ENCODE results near the gene CHMP4A.
A peak's percentile ranks its signal among the peaks of the same experiment; 100 is the strongest.

CHMP4A gene, protein sequence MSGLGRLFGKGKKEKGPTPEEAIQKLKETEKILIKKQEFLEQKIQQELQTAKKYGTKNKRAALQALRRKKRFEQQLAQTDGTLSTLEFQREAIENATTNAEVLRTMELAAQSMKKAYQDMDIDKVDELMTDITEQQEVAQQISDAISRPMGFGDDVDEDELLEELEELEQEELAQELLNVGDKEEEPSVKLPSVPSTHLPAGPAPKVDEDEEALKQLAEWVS

DNA sequence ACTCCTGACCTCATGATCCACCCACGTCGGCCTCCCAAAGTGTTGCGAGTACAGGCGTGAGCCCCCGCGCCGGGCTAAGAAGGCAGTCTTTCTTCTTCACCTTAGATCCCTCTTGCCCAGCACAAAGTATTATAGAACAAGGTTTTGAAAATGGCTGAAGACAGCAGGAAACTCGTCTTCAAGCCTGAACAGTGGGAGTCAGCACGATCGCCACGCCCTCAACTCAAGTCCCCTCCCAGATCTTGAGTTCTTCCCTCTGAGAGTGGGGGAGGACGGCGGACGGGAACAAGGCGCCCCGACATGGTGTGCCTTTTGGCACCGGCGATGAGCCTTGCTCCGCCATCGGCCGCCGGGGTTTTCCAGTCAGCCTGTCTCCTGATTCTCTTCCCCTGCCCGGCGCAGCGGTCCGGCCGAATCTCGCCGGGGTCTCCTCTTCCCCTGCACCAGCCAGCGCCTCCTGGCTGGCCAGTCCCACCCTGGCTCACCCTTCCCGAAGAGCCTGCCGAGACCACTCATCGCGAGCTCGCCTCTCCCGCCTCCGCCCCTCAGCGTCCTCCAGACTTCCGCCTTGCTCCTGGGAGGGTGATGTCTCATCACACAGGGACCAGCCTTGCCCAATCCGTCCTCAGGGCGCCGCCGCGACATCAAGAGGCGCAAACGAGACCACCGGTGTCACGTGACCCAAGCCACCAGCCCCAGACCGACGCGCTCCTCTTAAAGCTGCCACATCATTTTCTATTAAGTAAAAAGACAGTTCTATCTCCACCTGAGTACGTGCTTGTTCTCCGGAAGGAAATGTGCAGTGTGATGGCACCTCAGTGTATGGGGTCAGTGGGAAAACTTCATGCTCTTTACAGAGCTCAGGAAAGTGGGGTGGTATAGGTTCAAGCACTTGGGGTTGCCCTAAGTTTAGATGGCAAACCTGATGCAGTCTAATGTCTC lies at the start of gene CHMP4A:
TSS of gene CHMP4A (minus strand) at position 565 of the 942 bp plus-strand sequence. CDS start at position 516, 49 bp downstream.
- DNase-seq, result peak; percentile 97

GRCh38 chr14:24261969-24262327 lies 48.7 kb upstream of the CHMP4A start:
- no peak for DNase-seq

DNA sequence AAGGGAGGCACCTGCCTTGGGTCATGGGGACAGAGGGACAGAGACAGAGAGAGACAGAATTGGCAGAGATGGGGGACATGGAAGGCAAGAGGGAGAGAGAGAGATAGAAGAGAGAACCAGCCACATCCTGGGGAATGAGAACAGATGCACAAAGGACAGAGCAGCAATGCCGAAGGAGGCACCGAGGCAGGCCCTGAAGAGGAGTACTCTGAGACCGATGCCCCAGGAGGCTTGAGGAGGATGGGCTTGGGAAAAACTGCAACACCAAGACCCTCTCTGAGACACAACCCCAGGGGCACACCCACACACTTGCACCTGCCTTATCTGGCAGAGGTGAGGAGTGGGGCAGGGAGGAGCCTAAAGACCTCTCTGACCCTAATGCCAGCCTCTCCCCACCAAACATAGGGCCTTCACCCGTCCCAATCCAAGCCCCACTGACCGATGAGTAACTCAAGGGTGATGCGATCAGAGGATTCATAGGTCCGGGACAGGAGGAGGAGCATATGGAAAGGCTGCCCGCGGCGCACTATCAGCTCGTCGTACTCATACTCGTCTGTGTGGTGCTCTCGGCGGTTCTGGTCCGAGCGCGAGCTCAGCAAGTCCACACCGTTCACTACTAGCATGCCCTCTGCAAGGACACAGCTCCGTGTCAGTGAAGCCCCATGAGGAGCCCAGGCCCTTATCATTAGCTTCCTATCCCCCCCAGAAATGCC lies 48.1 kb upstream of the CHMP4A start:
- DNase-seq, result no peak

DNA sequence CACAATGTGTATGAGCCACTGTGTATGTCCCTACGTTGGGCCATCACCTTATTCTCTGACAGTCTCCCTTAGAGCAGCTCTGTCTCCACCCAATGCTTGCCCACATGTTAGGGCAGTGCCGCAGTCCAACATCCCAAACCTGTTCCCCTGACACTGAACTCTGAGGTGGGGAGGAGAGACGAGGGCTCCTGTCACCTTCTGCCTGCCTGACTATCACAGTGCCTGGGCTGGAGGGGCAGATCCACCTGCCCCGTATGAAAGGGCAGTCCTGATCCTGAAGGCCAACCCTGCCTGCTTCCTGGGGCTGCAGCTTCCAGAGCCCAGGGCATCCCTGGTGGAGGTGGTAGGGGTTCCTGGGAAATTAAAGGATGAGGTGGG lies 47.5 kb upstream of the CHMP4A start:
- no peak for DNase-seq

GRCh38 chr14:24260026-24260779 lies 46.9 kb upstream of the CHMP4A start:
- DNase-seq, result no peak

DNA sequence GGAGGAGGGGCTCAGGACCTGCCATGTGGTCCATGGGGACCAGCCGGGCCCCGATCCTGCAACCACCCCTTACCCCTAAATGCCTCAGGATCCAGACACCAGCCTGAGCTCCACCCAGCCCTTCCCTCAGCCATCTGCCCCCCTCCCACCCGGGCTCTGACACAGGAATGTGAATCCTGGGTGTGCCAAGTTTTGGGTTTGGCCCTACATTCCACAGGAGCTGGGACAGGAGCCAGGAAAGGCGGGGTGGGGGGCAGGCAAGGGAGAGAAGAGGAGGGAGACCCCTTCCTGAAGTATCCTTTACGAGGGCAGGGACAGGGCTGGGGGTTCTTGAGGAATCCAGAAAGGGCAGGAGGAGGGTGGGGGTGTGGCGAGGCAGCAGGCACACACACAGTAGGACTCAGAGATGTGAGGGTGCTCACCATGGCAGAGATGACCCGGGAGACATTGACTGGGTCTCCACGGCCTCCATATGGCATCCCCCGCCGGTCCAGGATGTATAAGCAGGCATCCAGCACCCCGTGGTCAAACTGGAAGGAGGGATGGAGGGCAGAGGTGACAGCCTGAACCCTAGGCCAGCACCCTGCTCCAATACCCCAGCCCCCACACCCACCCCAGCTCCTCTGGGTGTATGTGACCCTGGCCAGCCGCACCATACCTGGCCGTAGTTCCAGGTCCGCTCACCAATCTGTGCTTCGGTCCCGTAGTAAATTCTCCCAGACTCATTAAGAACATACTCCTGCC lies 46.2 kb upstream of the CHMP4A start:
- no peak for DNase-seq

- DNase-seq, result no peak
Observed at GRCh38 chr14:24258548-24259265, 45.4 kb upstream of the CHMP4A start.

GRCh38 chr14:24258119-24258518 lies 44.8 kb upstream of the CHMP4A start:
- no peak for DNase-seq

DNA sequence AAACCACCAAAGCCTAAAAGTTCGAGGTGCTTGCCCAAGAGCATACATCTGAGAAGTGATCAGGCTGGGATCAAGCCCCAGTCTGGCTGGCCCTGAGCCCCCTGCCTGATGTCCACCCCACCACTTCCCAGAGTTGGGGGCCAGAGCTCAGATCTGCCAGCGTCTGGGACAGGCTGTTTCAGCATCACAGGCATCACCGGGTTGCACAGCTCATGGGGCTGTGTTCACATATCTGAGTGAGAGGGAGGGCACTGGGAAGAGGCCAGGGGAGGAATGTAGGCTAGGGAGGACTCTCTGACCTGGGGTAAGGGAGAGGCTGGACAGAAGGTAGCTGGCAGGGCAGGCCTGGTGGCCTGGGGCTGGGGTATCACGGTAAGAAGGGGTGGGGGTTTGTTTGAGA lies 43.7 kb upstream of the CHMP4A start:
- DNase-seq, result no peak

- DNase-seq, result no peak
Observed at GRCh38 chr14:24255931-24256711, 42.8 kb upstream of the CHMP4A start.

- DNase-seq, result no peak
Observed at GRCh38 chr14:24255438-24255837, 42.1 kb upstream of the CHMP4A start.

DNA sequence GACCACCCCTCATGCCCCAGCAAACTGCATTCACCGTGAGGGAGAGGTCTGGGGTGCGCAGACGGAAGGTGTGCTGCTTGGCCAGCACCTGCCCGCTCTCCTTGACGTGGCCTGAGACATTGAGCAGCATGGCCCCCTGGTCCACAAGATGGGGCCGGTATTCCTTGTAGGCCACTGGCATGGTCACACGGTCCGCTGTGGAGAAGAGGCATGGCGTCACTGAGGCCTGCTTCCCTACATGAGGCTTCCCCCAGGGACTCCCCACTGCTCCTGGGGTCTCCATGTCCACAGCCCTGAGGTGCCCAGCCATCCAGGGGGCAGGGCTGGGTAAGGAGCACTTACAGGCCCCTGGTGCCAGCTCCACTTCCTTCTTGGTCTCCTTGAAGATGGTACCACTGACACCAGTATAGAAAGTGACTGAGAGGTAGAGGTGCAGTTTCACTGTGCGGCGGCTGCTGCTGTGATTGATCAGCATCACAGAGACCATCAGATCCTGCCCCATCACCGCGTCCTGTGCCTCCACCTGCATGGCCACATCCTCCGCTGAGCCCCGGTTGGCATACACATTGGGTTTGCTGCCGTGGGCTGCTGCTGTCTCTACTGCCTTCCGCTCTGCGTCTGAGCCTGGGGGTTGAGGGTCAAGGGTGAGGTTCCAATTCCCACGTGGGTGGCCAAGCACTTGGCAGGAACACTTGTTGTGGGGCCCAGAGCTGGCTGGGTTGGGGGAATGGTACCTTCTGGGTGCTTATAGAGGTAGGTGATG lies 41.5 kb upstream of the CHMP4A start:
- no peak for DNase-seq

DNA sequence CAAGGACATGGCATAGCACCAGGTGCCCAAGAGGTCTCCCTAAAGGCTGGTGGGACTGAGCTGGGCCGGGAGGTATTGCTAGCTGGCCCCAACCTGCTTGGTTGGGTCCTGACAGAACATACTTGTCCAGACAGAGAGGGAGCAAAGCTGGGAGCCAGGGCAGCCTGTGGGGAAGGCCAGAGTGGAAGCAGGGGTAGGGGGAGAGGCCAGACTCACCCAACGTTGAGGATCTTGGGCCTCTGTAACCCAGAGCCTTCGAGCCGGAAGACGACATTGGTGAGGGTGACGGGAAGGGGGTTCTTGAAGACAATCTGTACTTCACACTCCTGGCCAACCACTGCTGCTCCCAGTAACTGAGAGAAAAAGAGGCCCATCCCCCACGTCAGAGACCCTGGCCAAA lies 40.6 kb upstream of the CHMP4A start:
- DNase-seq, result no peak

DNA sequence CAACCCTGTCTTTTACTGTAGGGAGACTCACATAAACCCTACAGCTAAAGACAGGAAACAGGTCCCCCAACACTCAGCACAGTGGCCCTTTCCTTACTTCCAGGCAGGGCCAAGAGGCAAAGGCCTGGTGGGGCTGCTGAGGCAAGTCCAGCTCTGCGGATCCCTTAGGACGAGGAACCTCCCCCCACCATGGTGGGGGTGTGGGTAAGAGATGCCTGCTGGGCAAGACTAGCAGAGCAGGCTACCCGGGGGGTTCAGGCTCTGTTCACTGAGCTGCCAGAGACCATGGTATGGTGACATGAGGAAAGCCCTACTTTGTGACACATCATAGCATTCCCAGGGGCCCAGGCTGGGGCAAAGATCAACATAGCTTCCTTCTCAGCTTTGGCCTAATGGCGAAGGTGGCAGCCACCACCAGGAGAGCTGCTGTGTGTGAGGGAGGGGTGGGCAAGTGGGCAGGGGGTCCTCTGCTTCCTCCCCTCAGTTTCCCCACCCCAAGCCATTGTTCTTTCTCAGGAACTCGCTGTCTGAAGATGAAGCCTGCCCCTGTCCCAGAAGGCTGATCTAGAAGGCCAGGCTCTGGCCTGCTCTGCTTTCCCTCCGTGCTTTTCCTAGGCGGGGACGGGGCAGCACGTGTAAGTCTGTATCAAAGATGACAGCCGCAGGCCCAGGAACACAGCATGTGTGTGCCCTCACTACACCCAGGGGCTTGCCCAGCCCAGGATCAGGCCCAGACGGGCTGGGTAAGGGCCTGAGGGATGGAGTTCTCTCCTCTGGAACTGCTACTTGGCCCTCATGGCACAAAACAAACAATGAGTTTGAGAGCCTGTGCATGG lies 39.2 kb upstream of the CHMP4A start:
- no peak for DNase-seq

DNA sequence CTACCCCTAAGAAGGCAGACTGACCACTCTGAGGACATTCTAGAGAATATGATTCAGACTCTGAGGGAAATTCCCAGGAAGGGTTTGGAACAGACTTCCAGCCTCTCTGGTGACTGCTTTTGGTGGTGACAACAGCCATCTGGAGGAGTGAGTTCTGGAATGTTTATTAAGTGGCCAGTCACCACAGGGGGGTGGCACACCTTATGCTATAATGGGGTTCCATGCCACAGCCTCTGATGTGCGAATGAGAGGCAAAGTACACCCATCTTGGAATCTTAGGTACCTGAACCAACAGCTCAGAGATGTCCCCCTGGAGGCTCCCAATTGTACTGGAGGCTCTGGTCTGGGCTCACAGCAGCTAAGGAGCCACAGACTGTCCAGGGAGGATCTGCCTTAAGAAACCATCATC lies 38.6 kb upstream of the CHMP4A start:
- no peak for DNase-seq

- DNase-seq, result no peak
Observed at GRCh38 chr14:24250354-24250753, 37.1 kb upstream of the CHMP4A start.

GRCh38 chr14:24249230-24250021 lies 36.1 kb upstream of the CHMP4A start:
- DNase-seq, result no peak

DNA sequence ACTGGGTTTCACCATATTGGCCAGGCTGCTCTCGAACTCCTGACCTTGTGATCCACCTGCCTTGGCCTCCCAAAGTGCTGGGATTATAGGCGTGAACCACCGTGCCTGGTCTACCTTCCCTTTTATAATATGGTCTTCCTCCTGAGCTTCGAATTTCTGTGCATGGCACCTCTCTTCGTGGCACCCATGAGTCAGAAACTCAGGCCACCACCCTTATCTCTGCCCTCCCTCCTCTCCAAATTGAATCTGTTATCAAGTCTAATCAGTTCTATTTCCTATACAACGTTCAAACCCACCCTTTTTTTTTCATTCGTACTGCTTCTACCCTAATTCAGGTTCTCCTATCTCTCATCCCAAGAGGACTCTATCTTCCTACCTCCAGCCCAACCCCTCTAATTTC lies 34.1 kb upstream of the CHMP4A start:
- no peak for DNase-seq

Data from CD4-positive, alpha-beta T cell treated with Interleukin-21 for 1 hour (primary cell).